ENCODE results near the gene GPR137. TPM values are rescaled to one million over a fixed set of nuclear protein-coding genes. Genes with fewer than 3 reads are reported as not detected.
"Not testable (repeated sequence)": the region's sequence is repeated elsewhere in the genome, so short reads cannot be mapped to it uniquely, and the experiment has no call there.

Gene GPR137
- total RNA-seq, 1 donor, result 13.9 TPM

DNA sequence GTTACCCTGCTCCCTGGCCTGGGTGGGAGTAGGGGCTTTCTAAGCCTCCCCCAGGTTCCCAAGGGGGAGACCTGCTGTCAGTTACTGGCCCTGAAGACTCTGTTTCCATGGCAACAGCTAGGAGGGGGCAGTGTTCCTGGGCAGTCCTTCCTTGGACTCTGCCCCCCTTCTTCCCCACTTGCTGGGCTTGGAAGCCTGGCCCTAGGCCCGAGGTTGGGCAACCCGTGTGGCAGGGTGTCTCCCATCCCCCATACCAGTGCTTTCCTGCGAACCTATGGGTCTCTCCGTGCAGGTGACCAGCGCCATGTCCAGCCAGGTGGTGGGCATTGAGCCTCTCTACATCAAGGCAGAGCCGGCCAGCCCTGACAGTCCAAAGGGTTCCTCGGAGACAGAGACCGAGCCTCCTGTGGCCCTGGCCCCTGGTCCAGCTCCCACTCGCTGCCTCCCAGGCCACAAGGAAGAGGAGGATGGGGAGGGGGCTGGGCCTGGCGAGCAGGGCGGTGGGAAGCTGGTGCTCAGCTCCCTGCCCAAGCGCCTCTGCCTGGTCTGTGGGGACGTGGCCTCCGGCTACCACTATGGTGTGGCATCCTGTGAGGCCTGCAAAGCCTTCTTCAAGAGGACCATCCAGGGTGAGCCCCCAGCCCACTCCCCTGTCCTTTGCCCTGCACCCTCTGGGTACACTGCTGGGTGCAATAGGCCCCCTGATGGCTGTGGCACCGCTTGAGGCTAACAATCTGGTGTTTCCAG, 21.4 kb downstream of the GPR137 start:
- Histone ChIP-seq H3K4me1 (ENCODE audit: insufficient read depth, low read length) (peaks cover 27% of the 10 kb centered on the region), H3K4me3 (ENCODE audit: low read length) (peak overlapping the region; percentile 62), H3K9me3 (ENCODE audit: low read depth, low read length) (no peaks in the 10 kb centered on the region), H3K27me3 (ENCODE audit: insufficient read depth, low read length) (no peaks in the 10 kb centered on the region)

DNA sequence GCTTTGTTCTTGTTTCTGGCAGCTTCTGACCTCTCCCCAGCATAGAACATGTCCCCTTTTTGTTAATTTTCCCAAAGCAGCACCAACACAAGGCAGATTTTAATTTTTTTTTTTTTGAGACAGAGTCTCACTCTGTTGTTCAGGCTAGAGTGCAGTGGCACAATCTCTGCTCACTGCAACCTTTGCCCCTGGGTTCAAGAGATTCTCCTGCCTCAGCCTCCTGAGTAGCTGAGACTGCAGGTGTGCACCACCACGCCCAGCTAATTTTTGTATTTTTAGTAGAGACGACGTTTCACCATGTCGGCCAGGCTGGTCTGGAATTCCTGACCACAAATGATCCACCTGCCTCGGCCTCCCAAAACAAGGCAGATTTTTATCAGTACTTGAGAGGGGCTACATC, 22.1 kb downstream of the GPR137 start:
- not testable (repeated sequence) for H3K27me3 ChIP-seq (ENCODE audit: insufficient read depth, low read length); H3K9me3 ChIP-seq (ENCODE audit: low read depth, low read length); H3K4me3 ChIP-seq (ENCODE audit: low read length)
- H3K4me1 ChIP-seq (ENCODE audit: insufficient read depth, low read length), result peaks cover 27% of the 10 kb centered on the region

GRCh38 chr11:64312947-64313346, 27.3 kb downstream of the GPR137 start:
- Histone ChIP-seq H3K4me1 (ENCODE audit: insufficient read depth, low read length) (peaks cover 13% of the 10 kb centered on the region), H3K27me3 (ENCODE audit: insufficient read depth, low read length) (no peaks in the 10 kb centered on the region), H3K9me3 (ENCODE audit: low read depth, low read length) (no peaks in the 10 kb centered on the region), H3K4me3 (ENCODE audit: low read length) (no peak overlapping the region)

DNA sequence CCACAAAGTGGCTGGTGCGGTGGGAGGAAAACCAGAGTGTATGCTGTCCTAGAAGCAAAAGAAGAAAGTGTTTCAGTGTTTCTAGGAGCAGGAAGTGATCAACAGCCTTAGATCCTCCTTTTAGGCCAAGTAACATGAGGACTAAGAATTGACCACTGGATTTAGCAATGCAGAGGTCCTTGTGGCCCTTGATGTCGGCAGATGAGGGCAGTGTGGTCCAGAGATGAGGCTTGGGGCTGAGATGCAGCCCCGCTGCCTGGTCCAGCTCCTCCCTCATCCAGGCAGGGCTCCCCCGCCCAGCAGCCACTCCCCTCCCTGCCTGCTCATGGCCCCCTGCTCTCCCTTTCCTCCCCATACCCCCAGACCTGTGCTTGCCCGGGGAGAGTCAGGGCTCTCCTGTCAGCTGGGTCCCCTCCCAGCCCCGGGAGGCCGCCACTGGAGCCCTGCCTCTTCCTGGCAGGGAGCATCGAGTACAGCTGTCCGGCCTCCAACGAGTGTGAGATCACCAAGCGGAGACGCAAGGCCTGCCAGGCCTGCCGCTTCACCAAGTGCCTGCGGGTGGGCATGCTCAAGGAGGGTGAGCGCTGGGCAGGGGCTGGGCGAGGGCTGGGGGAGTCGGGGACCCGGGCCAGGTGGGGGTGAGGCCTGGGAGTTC, 28.0 kb downstream of the GPR137 start:
- no peaks in the 10 kb centered on the region for H3K9me3 ChIP-seq (ENCODE audit: low read depth, low read length)
- H3K27me3 ChIP-seq (ENCODE audit: insufficient read depth, low read length), result no peaks in the 10 kb centered on the region
- no peak overlapping the region for H3K4me3 ChIP-seq (ENCODE audit: low read length)
- H3K4me1 ChIP-seq (ENCODE audit: insufficient read depth, low read length), result peaks cover 17% of the 10 kb centered on the region

- Histone ChIP-seq H3K4me3 (ENCODE audit: low read length) (no peak overlapping the region), H3K27me3 (ENCODE audit: insufficient read depth, low read length) (no peaks in the 10 kb centered on the region), H3K9me3 (ENCODE audit: low read depth, low read length) (no peaks in the 10 kb centered on the region), H3K4me1 (ENCODE audit: insufficient read depth, low read length) (peaks cover 24% of the 10 kb centered on the region)
Observed at GRCh38 chr11:64314146-64314804, 28.6 kb downstream of the GPR137 start.

DNA sequence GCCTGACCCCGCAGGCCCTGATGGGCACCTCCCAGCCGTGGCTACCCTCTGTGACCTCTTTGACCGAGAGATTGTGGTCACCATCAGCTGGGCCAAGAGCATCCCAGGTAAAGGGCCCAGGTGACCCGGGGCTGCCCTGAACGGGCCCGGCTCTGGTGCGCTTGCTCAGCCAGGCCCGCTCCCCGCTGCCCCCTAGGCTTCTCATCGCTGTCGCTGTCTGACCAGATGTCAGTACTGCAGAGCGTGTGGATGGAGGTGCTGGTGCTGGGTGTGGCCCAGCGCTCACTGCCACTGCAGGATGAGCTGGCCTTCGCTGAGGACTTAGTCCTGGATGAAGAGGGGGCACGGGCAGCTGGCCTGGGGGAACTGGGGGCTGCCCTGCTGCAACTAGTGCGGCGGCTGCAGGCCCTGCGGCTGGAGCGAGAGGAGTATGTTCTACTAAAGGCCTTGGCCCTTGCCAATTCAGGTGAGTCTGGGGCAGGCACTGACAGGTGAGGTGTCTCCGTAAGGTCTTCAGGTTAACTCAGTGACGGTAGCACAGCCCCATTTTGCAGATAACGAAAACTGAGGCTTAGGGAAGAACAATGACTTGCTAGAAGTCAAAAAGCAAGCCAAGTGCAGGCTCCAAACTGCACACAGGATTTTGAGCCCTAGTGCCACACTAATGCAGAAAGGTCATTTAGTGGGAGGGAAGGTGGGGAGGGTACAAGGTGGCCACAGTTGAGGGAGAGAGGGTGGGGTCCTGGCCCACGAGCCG, 29.3 kb downstream of the GPR137 start:
- peaks cover 31% of the 10 kb centered on the region for H3K4me1 ChIP-seq (ENCODE audit: insufficient read depth, low read length)
- H3K4me3 ChIP-seq (ENCODE audit: low read length), result no peak overlapping the region
- no peaks in the 10 kb centered on the region for H3K27me3 ChIP-seq (ENCODE audit: insufficient read depth, low read length)
- no peaks in the 10 kb centered on the region for H3K9me3 ChIP-seq (ENCODE audit: low read depth, low read length)

- H3K9me3 ChIP-seq (ENCODE audit: low read depth, low read length); H3K4me3 ChIP-seq (ENCODE audit: low read length); H3K27me3 ChIP-seq (ENCODE audit: insufficient read depth, low read length): not testable (repeated sequence)
- peaks cover 31% of the 10 kb centered on the region for H3K4me1 ChIP-seq (ENCODE audit: insufficient read depth, low read length)
Observed at GRCh38 chr11:64315667-64316526, 30.2 kb downstream of the GPR137 start.

GRCh38 chr11:64316672-64317324, 31.1 kb downstream of the GPR137 start:
- peak overlapping the region; percentile 80 for H3K4me3 ChIP-seq (ENCODE audit: low read length)

GRCh38 chr11:64317325-64317960, 31.8 kb downstream of the GPR137 start, which contains the start of gene TRMT112:
Gene TRMT112 (minus strand): TSS chr11:64317559. CDS start chr11:64317526, 33 bp downstream.
- Histone ChIP-seq H3K27me3 (ENCODE audit: insufficient read depth, low read length) (no peaks in the 10 kb centered on the region), H3K4me3 (ENCODE audit: low read length) (peak within 1 kb of the TSS; percentile 80), H3K9me3 (ENCODE audit: low read depth, low read length) (no peaks in the 10 kb centered on the region), H3K4me1 (ENCODE audit: insufficient read depth, low read length) (peaks cover 31% of the 10 kb centered on the region)

More at GRCh38 chr11:64316672-64317324, 31.1 kb downstream of the GPR137 start:
- H3K4me1 ChIP-seq (ENCODE audit: insufficient read depth, low read length), result peaks cover 31% of the 10 kb centered on the region
- no peaks in the 10 kb centered on the region for H3K27me3 ChIP-seq (ENCODE audit: insufficient read depth, low read length)
- H3K9me3 ChIP-seq (ENCODE audit: low read depth, low read length), result no peaks in the 10 kb centered on the region

- H3K4me1 ChIP-seq (ENCODE audit: insufficient read depth, low read length), result peaks cover 31% of the 10 kb centered on the region
- no peaks in the 10 kb centered on the region for H3K9me3 ChIP-seq (ENCODE audit: low read depth, low read length)
- peak within 1 kb of the TSS; percentile 80 for H3K4me3 ChIP-seq (ENCODE audit: low read length)
- H3K27me3 ChIP-seq (ENCODE audit: insufficient read depth, low read length), result no peaks in the 10 kb centered on the region
Observed at GRCh38 chr11:64317961-64318765, 32.5 kb downstream of the GPR137 start, which contains the start of gene PRDX5. Gene PRDX5 (plus strand): TSS chr11:64318121. CDS start chr11:64318216, 95 bp downstream.

GRCh38 chr11:64318766-64319761, 33.4 kb downstream of the GPR137 start:
- Histone ChIP-seq H3K4me3 (ENCODE audit: low read length) (peak overlapping the region; percentile 80), H3K27me3 (ENCODE audit: insufficient read depth, low read length) (no peaks in the 10 kb centered on the region), H3K4me1 (ENCODE audit: insufficient read depth, low read length) (peaks cover 31% of the 10 kb centered on the region), H3K9me3 (ENCODE audit: low read depth, low read length) (no peaks in the 10 kb centered on the region)

GRCh38 chr11:64320556-64320955, 34.9 kb downstream of the GPR137 start:
- no peak overlapping the region for H3K4me3 ChIP-seq (ENCODE audit: low read length)
- H3K9me3 ChIP-seq (ENCODE audit: low read depth, low read length), result no peaks in the 10 kb centered on the region
- H3K4me1 ChIP-seq (ENCODE audit: insufficient read depth, low read length), result peaks cover 31% of the 10 kb centered on the region

More at GRCh38 chr11:64320556-64320955, 34.9 kb downstream of the GPR137 start:
- no peaks in the 10 kb centered on the region for H3K27me3 ChIP-seq (ENCODE audit: insufficient read depth, low read length)

Measured in mononuclear cell (primary cell).